Measurements from ENCODE around the gene F11R. TPM values are rescaled to one million over a fixed set of nuclear protein-coding genes. Genes with fewer than 3 reads are reported as not detected.

Gene F11R
- total and polyA plus RNA-seq, 10 of the 15 experiments (the other 5 are each of a cell fraction or from before 2014, with no cell fraction given), result 15.3 to 80.9 (median 24.3) TPM

DNA sequence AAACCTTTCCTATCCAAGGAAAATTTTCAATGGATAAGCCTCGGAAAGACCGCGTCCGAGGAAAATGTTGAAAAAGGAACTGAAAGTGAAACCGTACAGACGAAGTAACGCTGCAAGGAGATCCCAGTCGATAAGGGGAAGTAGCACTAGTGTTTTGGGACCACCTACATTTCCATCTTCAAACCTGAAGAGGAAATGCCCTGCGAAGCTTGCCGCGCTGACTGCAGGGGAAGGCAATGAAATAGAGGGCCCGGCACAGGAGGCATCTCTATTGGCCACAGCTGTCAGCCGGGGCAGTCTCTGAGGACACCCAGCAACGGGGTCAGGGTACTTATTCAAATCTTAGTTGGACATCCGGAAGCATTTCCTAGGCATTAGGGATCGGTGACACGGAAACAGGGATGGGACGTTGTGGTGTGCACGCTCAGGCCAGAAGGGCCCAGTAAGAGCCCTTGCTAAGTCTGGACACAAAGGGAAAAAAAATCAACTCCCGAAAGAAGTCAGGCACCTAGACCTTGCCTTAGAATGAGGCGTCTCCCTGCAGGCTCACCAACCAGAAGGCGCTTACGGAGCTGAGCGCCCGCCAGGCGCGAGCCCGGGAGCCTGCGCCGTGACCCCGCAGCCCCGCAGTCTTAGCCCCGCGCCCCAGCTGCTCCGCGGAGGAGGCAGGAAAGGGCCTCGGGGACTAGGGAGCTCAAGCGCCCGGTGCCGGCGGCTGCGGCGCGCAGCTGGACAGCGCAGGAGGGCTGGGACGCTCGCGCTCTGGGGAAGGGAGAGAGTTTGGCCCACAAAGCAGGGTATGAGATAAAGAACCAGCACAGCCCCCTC, 24.2 kb upstream of the F11R start (continued):
- TF ChIP-seq GATAD2B (conservative IDR thresholded peaks at IDR 0.05; ENCODE audit: low read depth) (peak; percentile 49; the same call in 1 of the 2 replicates), RCOR1 (conservative IDR thresholded peaks at IDR 0.05; ENCODE audit: low read depth, low read length) (0 out of 2 replicates have a peak, but pooled peaks have one; percentile 62), MTA2 (IDR thresholded peaks at IDR 0.05; ENCODE audit: low read depth) (peak; percentile 68), JUNB (IDR thresholded peaks at IDR 0.05) (no peak), MXI1 (IDR thresholded peaks at IDR 0.05; ENCODE audit: low read depth, low read length) (peak; percentile 84), RELA (IDR thresholded peaks at IDR 0.05; ENCODE audit: borderline replicate concordance, partially characterized antibody) (no peak), POLR2A (IDR thresholded peaks at IDR 0.05; ENCODE audit: low read depth, low read length) (peak; percentile 1; the same call in 1 of the 2 replicates), DPF2 (IDR thresholded peaks at IDR 0.05) (peak; percentile 87), SMAD1 (IDR thresholded peaks at IDR 0.05; ENCODE audit: low read depth, partially characterized antibody) (peak; percentile 30), TCF3 (IDR thresholded peaks at IDR 0.05; ENCODE audit: borderline replicate concordance, insufficient read depth, low read depth, low read length) (no peak), FOS (IDR thresholded peaks at IDR 0.05; ENCODE audit: borderline replicate concordance, extremely low read depth, insufficient read length) (no peak)
- TF ChIP-seq, protein P1, sequence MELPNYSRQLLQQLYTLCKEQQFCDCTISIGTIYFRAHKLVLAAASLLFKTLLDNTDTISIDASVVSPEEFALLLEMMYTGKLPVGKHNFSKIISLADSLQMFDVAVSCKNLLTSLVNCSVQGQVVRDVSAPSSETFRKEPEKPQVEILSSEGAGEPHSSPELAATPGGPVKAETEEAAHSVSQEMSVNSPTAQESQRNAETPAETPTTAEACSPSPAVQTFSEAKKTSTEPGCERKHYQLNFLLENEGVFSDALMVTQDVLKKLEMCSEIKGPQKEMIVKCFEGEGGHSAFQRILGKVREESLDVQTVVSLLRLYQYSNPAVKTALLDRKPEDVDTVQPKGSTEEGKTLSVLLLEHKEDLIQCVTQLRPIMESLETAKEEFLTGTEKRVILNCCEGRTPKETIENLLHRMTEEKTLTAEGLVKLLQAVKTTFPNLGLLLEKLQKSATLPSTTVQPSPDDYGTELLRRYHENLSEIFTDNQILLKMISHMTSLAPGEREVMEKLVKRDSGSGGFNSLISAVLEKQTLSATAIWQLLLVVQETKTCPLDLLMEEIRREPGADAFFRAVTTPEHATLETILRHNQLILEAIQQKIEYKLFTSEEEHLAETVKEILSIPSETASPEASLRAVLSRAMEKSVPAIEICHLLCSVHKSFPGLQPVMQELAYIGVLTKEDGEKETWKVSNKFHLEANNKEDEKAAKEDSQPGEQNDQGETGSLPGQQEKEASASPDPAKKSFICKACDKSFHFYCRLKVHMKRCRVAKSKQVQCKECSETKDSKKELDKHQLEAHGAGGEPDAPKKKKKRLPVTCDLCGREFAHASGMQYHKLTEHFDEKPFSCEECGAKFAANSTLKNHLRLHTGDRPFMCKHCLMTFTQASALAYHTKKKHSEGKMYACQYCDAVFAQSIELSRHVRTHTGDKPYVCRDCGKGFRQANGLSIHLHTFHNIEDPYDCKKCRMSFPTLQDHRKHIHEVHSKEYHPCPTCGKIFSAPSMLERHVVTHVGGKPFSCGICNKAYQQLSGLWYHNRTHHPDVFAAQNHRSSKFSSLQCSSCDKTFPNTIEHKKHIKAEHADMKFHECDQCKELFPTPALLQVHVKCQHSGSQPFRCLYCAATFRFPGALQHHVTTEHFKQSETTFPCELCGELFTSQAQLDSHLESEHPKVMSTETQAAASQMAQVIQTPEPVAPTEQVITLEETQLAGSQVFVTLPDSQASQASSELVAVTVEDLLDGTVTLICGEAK (IDR thresholded peaks at IDR 0.05; ENCODE audit: borderline replicate concordance), result peak; percentile 56; the same call in 1 of the 2 replicates
- TF ChIP-seq, protein P2, sequence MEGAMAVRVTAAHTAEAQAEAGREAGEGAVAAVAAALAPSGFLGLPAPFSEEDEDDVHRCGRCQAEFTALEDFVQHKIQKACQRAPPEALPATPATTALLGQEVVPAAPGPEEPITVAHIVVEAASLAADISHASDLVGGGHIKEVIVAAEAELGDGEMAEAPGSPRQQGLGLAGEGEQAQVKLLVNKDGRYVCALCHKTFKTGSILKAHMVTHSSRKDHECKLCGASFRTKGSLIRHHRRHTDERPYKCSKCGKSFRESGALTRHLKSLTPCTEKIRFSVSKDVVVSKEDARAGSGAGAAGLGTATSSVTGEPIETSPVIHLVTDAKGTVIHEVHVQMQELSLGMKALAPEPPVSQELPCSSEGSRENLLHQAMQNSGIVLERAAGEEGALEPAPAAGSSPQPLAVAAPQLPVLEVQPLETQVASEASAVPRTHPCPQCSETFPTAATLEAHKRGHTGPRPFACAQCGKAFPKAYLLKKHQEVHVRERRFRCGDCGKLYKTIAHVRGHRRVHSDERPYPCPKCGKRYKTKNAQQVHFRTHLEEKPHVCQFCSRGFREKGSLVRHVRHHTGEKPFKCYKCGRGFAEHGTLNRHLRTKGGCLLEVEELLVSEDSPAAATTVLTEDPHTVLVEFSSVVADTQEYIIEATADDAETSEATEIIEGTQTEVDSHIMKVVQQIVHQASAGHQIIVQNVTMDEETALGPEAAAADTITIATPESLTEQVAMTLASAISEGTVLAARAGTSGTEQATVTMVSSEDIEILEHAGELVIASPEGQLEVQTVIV (IDR thresholded peaks at IDR 0.05; ENCODE audit: borderline replicate concordance, partially characterized antibody), result no peak
- TF ChIP-seq, protein P3, sequence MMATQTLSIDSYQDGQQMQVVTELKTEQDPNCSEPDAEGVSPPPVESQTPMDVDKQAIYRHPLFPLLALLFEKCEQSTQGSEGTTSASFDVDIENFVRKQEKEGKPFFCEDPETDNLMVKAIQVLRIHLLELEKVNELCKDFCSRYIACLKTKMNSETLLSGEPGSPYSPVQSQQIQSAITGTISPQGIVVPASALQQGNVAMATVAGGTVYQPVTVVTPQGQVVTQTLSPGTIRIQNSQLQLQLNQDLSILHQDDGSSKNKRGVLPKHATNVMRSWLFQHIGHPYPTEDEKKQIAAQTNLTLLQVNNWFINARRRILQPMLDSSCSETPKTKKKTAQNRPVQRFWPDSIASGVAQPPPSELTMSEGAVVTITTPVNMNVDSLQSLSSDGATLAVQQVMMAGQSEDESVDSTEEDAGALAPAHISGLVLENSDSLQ (IDR thresholded peaks at IDR 0.05), result peak; percentile 64
- TF ChIP-seq, protein P4, sequence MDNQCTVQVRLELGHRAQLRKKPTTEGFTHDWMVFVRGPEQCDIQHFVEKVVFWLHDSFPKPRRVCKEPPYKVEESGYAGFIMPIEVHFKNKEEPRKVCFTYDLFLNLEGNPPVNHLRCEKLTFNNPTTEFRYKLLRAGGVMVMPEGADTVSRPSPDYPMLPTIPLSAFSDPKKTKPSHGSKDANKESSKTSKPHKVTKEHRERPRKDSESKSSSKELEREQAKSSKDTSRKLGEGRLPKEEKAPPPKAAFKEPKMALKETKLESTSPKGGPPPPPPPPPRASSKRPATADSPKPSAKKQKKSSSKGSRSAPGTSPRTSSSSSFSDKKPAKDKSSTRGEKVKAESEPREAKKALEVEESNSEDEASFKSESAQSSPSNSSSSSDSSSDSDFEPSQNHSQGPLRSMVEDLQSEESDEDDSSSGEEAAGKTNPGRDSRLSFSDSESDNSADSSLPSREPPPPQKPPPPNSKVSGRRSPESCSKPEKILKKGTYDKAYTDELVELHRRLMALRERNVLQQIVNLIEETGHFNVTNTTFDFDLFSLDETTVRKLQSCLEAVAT (IDR thresholded peaks at IDR 0.05), result peak; percentile 67
- TF ChIP-seq, protein P5, sequence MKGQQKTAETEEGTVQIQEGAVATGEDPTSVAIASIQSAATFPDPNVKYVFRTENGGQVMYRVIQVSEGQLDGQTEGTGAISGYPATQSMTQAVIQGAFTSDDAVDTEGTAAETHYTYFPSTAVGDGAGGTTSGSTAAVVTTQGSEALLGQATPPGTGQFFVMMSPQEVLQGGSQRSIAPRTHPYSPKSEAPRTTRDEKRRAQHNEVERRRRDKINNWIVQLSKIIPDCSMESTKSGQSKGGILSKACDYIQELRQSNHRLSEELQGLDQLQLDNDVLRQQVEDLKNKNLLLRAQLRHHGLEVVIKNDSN (IDR thresholded peaks at IDR 0.05; ENCODE audit: borderline replicate concordance, extremely low read length, insufficient read depth, low read depth, low read length), result no peak
- TF ChIP-seq, protein P6, sequence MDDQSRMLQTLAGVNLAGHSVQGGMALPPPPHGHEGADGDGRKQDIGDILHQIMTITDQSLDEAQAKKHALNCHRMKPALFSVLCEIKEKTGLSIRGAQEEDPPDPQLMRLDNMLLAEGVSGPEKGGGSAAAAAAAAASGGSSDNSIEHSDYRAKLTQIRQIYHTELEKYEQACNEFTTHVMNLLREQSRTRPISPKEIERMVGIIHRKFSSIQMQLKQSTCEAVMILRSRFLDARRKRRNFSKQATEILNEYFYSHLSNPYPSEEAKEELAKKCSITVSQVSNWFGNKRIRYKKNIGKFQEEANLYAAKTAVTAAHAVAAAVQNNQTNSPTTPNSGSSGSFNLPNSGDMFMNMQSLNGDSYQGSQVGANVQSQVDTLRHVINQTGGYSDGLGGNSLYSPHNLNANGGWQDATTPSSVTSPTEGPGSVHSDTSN (IDR thresholded peaks at IDR 0.05; ENCODE audit: insufficient replicate concordance, low read depth, low read length), result peak; percentile 6

Measured in GM12878 (cell line).